ENCODE results near the gene SSBP2. TPM values are rescaled to one million over a fixed set of nuclear protein-coding genes. Genes with fewer than 3 reads are reported as not detected.

The SSBP2 gene
- total RNA-seq, 1 donor from 2014 or later: 42.5 TPM

DNA sequence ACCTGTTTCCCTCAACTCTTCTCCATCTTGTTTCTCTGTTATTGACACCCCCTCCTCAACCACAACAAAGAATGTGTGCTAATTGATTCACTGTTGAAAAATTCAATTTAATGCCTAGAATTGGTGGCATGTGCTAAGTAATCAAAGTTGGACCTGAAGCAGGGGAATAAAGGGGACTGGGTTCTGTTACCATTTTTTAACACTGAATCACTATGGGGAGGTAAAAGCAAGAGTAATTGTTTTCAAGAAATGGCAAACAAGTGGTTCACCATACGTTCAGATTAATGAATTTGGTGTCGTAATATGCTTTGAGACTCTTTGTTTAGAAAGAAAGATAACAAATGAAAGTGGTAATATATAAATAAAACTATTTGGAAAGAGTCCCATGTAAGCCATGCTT lies 17.0 kb upstream of the SSBP2 start:
- no peak for DNase-seq (ENCODE audit: low read depth)

DNA sequence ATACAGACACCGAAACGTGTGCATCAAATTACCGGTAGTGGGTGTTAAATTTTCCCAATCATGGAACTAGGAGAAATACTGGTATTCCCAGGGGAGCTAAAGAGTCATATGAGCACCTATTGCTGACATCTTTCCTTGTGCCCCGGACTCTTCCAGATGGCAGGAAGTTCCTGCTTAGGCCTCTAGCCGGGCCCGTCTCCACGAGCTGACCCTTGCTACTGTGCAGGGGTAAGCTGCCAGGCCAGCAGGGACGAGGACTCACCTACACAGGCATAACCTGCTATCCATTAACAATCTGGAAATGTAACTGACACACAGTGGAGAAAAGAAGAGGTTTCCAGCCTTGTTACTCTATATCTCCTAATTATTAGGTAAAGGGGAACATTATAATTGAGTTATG lies 16.2 kb upstream of the SSBP2 start:
- DNase-seq (ENCODE audit: low read depth): no peak

DNA sequence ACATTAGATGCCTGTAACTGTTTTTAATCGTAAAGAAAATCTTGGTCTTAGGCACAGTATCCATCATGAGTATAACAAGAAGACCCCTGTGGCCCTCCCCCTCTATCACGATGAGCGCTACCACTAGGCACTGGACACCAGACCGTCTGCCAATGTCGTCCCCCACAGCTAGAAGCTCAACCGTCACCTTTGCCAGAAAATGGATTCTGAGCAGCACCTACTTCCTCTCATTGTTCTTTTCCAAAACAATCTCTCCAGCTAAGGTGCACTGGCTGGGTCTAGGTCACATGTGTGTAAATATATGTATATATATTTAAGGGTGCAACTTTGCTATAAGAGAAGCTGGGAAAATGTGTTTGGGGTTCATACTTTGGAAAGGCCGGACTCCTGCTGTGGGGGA lies 15.7 kb upstream of the SSBP2 start:
- no peak for DNase-seq (ENCODE audit: low read depth)

DNA sequence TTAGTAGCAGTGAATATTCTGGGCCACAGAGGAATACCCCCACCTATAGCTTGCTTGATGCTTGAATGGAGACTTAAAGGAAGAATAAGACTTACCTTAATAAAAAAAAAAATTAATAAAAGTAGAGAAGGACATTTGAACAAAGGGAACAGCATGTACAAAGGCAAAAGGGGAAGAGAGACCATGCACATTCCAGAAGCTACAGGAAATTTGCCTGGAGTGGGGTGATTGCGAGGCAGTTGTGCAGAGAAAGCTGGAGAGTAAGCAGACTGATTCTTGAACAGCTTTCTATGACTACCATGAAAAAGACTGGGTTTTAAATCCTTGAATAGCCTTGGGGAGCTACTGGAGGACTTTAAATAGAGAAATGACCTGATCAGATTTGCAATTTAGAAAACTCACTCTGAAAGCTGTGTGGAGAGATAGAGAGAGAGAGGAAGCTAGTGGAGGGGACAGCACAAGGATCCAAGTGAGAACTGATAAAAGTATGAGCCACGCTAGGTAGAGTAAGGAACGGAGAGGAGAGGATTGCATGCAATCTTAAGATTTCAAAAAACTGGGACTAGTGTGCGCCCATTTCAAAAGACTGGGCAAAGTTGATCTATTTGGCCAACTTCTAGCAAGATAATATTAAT lies 12.5 kb upstream of the SSBP2 start:
- DNase-seq (ENCODE audit: low read depth): no peak

DNA sequence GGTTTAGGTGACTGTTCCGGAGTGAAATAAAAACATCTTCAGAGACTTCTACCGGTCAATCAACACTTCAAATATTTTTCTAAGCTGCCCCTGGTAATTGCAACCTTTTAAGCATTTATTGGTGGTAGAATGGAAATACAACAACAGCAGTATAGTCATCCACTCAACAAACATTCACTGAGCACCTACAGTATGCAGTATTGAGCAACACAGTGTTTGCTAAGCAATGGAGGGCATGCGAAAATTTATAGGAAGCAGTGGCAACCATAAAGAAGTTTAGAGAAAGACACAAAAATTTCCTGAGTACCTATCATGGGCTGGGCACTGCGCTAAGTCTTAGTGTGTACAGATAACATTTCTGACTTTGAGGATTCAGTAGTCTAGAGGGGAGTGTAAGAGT lies 12.0 kb upstream of the SSBP2 start:
- DNase-seq (ENCODE audit: low read depth): no peak

DNA sequence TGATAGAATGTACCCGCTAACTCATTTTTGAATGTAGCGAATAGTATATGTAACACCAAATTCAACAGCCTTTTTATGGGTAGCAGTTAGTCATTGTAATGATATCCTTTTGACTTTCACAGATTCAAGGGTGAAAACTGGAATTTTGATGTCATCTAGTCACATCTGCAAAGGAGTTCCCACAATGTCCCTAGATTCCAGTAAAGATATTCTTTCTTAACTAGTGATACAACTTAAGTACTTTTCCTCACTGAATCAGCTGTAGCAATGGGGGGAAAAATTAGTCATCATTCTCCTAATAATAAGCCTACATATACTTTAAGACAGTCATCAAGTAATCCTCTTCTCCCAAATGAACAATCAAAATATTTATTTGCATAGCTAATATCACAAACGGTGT lies 11.5 kb upstream of the SSBP2 start:
- no peak for DNase-seq (ENCODE audit: low read depth)

DNA sequence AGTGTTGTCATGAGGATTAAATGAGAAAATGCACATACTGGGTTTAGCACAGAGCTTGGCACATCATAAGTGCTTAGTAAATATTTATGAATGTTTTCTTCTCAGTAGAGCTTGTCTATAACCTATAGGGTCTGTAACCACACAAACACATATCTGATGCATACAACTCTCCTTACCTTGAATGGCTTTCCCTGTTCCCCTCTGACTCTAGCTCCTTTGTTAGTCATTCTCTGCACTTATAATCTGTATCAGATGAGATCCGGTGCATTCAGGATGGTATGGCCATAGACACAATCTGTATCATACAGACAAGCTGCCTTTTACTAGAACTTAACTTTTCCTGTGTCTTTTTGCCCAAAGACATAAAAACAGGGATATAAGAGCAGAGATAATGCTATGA lies 11.1 kb upstream of the SSBP2 start:
- DNase-seq (ENCODE audit: low read depth): no peak

DNA sequence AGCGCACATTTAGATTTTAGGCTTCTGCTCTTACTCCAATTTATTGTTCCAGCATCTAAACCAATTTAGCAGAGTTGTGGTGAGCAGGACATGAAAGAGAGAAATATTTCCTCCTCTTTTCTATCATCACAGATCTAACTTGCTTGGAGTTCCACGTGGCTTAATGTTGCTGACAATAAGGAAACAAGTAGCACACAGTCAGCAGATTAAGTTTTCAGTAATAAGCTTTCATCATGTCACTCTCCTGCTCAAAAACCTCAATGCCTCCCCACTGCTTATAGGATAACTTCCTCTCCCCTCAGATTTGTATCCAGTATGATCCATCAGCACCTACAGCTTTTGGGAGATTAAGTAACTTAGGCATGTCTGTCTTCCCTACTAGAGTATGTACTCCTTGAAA lies 10.4 kb upstream of the SSBP2 start:
- no peak for DNase-seq (ENCODE audit: low read depth)

DNA sequence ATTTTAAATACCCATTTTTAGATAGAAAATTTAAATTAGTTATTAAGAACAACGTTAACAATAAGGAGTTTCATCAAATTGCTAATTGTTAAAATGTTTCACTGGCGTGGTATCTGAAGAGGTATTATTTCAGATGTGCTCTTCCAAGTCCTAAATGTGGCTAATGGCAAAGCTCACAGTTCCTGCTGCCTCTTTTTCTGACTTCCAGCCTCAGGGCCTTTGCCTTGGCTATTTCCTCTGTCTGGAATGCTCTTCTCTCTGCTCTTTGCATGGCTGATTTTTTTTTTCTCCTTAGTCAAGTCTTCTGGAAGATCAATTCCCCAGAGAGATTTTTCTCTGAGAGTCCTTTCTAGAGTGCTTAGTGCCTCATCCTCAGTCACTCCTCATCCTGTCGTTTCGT lies 9.6 kb upstream of the SSBP2 start:
- no peak for DNase-seq (ENCODE audit: low read depth)

DNA sequence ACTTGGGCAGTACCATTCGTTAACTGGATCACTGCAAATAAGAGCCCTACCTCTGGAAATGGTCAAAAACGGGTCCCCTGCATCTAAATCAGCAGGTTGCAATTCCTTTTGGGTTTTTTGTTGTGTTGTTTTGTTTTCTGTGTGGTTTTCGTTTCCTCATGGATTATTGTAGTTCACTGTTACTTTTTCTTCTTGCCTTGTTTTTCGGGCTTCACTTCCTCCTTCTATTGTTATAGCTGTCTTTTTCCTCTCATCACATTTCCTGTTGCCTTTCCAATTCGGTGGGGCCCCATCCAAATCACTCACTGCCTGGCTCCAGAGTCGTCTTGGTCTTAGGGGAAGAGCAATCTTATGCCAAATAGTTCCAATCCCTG lies 8.7 kb upstream of the SSBP2 start:
- DNase-seq (ENCODE audit: low read depth): no peak

DNA sequence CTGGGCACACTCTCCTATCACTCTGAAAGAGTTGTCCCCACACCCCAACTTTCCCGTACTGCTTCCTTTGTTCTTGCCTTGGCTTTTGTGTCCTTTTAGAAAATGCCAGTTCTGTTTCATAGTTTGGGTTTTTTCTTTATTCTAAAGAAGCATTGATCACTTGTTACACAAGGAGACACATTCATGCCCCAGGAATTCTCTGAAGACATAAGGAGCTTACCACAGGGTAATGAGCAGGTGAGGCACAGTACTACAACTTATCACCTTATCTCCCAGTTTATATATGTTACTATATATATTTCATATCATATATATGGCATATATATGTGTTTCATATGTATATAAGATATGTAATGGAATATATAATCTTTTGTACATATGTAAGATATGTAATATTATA lies 6.5 kb upstream of the SSBP2 start:
- DNase-seq (ENCODE audit: low read depth): no peak

DNA sequence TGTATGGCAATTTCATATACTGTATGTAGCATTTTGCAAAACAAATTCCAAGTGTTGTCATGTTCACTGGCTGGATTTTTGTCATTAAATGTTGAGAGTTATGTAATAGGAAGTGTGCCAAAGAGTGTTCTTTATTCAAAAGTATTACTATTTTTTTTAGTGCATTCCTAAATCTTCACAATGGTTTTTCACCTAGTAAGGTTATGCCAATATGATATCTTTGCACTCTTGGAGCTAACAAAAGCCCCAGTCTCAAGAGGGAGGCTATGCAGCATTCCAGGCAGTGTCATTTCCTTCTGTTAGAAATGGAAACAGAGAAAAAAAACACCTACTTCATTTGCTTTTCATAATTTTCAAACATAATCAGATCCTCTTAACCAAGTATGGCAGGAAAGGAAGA lies 5.1 kb upstream of the SSBP2 start:
- DNase-seq (ENCODE audit: low read depth): no peak

DNA sequence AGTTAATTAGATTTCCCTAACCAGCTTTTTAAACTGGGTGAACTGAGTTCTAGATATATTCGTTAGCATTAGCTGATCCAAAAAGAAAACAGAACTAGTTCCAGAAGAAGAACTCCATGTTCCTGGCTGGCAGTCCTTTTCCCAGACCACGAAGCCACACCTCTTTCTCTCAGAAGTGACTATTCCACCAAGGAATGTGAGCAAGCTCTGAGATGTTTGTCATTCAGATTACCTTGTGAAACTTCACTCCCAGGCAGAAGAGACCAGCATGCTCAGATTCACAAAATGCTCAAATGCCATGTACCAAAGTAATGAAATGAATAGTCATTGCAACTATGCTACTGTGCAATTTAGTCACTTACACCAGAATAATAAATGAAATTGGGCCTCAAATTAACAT lies 4.4 kb upstream of the SSBP2 start:
- peak; percentile 81 for DNase-seq (ENCODE audit: low read depth)

DNA sequence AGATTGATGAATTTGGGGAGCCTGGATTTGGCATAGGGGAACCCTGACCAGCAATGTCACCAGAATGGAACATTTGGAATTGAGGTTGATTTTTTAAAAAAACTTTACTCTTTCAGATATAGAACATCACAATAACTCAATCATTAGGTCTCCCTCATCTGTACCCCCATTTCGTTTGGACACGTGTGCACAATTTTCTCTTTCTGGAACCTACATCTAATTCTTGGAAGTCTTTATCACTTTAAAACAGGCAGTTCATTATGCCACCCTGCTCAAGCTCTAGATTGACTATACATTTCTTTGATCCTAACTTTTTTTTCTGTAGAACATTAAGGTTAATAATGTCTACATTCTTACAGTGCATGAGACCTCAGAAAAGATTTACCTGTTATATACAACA lies 3.7 kb upstream of the SSBP2 start:
- DNase-seq (ENCODE audit: low read depth): no peak

DNA sequence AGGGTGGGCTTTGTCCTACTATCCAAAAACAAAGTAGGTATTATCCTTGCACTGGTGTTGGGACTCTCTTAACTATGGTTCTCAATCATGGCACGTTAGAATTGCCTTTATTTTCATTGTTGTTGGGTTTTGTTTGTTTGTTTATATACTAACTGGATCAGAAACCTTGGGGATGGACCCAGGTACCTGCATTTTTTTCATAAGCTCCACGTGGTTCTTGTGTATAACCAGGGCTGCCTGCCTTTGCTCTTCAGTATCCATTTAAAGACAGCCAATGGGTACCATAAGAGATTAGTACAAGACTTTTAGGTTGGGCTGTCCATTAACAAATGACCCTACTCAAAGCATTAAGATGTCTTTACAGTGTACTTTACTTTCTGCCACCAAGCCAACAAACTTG lies 2.5 kb upstream of the SSBP2 start:
- DNase-seq (ENCODE audit: low read depth): no peak

DNA sequence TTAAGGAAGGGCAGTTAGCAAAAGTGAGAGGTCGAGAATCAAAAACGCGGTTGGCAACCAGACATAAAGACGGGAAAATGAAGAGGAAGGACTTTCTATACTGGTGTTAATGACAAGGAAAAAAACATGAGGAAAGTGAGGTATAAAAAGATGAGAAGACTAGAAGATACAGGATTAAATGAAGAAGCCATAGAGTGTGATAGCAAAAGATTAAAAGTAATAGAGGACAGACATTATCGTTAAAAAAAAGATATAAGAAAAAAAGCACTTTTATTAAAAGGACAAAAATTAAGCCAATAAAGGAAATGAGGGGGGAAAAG lies 1.7 kb upstream of the SSBP2 start:
- DNase-seq (ENCODE audit: low read depth): no peak

DNA sequence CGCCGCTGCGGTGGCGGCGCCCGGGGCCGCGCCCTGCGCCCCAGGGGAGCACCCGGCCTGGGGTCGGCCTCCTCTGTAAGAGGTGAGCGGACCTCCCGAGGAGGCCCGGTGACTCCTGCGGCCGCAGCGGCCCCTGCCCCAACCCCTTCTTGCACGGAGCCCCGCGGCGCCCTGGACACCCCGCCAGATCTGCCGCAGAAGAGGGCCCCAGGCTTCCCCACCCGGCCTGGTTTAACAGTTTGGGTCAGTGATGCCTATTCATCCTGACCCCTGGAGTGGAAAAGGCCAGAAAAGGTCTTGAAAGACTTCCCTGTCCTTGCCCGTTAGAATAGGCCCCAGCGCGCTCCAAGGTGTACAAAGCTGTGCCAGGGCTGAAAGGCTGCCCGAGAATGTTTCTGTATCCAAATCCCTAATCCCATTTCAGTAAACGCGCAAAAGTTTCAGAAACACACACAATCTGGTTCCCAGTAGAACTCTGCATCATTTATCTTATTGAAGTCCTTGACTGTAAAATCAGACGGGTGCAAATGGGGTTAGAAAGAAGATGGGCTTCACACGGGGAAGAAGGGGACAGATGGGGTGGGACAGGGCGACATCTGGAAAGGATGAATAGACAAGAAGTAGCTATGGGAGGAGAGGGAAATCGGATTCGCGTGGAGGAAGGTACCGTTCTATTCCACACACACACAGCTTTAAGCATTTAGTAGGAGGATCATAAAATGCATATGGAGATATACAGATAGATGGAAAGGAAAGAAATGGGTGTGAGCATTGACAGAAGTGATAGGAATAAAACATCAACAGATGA lies 1.1 kb upstream of the SSBP2 start:
- peak; percentile 51 for DNase-seq (ENCODE audit: low read depth)

DNA sequence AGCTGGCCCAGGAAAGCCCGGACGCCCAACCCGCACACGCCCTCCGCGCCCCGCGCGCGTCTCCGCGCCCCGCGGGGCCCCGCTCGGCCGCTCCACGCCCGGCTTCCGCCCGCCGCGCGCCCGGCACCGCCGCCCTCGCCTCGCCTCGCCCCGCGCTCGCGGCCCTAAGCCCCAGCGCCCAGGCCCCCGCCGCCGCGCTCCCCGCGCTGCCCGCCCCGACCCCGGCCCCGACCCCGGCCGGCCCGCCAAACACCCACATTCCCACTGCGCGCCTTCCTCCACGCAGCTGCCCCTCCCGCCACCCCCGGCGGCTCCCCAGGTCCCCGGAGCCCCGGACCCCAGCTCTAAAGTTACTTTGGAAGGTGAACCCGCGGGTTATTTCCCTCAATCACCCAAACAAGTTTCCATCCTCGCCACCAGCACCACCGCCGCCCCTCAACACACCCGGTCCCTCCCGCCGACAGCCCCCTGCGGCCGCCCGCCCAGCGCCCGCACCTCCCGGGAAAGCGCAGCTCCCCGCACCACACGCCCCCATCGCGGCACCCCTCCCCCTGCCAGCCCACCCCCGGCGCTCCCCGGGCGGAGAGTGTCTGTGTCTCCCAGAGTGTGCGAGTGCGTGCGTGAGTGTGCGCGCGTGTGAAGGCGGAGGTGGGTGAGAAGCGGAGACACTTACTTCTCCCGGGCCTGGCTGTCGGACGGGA lies 439 bp downstream of the SSBP2 start:
- peak; percentile 33 for DNase-seq (ENCODE audit: low read depth)

DNA sequence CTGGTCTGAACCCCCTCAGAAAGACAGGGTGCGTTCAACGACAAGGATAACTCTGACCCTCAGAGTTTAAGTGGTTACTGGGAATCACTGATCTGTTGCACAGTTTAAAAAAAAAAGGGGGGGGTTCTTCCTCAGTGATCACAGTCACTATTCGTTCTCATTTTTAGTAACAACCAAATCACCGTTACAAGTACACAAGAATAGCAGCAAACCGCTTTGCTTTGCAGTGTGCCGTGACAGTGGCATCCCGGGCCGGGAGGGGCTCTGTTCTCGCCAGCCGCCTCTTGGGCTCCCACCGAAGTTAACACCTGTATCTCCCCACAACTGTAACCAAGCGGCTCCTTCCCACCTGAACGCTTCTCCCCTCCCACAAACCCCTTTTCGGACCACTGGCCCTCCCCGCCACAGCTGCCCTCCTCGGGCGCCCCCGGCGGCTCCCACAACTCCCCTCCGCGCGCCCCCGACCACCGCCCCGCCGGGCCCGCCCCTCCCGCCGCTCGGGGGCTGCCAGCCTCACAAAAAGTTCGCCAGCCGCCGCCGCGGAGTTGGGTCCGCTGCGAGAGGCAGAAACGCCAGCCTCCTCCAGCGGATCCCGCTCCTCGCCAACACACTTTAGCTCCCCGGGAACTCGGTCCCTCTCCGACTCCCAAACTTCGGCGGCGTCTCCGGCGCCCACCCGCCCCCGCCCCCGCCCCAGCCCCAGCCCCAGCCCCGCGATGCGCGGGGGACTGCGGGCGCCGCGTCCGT lies 1.2 kb downstream of the SSBP2 start:
- DNase-seq (ENCODE audit: low read depth): peak; percentile 38

DNA sequence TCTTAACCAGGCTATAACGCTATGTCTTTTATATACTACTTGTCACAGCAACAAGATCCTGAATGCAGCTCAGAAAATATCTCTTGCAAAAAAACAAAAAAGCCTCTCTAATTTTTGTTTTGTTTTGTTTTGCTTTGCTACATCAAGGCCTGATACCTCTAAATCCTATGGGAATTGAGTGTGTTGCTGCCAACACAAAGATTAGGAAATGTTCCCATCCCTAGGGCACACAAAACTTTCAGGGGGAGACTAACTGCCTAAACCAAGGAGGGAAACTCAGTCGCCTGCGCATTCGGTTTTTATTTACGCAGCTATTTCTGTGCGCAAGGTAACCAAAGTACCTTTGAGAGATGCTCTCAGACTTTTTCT lies 1.7 kb downstream of the SSBP2 start:
- DNase-seq (ENCODE audit: low read depth): no peak

DNA sequence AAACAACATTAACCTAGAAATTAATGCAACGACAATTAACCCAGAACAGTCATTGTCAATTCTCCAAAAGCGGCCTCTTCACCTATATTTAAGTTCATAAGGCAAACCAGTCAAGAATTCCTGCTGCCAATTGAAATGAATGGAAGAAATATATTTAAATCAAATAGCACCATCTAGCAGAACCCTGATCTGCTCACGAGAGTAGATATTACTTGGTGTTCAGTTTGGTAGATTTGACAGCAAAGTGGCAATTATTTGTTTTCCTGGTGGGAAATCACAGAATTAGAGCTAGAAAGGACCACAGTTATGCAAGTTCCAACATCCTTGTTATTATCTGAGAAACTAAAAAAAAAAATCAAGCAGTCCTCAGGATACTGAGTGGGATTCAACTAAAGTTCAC lies 2.3 kb downstream of the SSBP2 start:
- DNase-seq (ENCODE audit: low read depth): no peak

DNA sequence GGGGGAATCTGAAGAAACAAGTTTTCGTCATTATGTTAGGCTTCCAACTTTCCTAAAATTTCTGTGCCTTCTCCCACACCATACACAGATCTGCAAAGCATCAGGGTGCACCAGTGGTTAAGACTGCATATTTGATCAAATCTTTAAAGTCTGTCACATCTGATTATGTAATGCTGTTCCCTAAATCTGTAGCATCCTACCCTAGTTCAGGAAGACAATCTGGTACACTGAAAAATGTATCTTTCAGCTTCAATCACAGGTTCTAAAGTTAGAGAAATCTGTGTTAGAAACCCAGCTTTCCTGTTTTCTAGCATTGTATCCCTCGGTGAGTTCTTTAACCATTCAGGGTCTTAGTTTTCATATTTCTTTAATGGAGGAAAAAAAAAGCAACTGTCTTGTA lies 3.9 kb downstream of the SSBP2 start:
- no peak for DNase-seq (ENCODE audit: low read depth)
